ENCODE results near the gene ALKBH3.

GRCh38 chr11:43918662-43919061 lies 38.0 kb downstream of the ALKBH3 start:
- TF ChIP-seq SIN3A (IDR thresholded peaks at IDR 0.05; ENCODE audit: borderline replicate concordance, low read depth, low read length) (no peak), CTCF (IDR thresholded peaks at IDR 0.05) (no peak), IRF3 (IDR thresholded peaks at IDR 0.05; ENCODE audit: low read depth, low read length) (no peak), POLR2AphosphoS5 (IDR thresholded peaks at IDR 0.05; ENCODE audit: low read depth, low read length) (no peak), CHD2 (IDR thresholded peaks at IDR 0.05; ENCODE audit: low read length, partially characterized antibody) (no peak)

Measured in SK-N-SH (cell line).